Endothelial cell of umbilical vein (primary cell): ENCODE data around the gene CCDC28A. TPM values are rescaled to one million over a fixed set of nuclear protein-coding genes. Genes with fewer than 3 reads are reported as not detected.

Source experiments
- BruUV-seq: library from RNA; stranded (reverse); fragments of 400-500 nt; replicated peaks from 2 replicates; lab custom pipeline; 2021; lab: Mats Ljungman, UMichigan
- CTCF ChIA-PET: fragments of 300-600, 350-600 bp; sonication (Branson Sonifier 250); formaldehyde crosslinking; loops from one replicate; lab custom pipeline; 2021; ENCODE audit warnings: antibody characterized with exemption, inconsistent platforms; lab: Charles Lee
- POLR2A ChIA-PET: fragments of 300-600, 350-600 bp; sonication (Branson Sonifier 250); formaldehyde crosslinking; loops from one replicate; lab custom pipeline; 2021; ENCODE audit warnings: antibody characterized with exemption, inconsistent platforms; lab: Charles Lee
- DNase-seq: peaks from one replicate; pipeline ENCODE4 v3.0.0-alpha.2; 2011; ENCODE audit warnings: low read depth, low spot score
- FAIRE-seq: peaks from 2 replicates; lab custom pipeline; 2011; peaks lifted over from hg19 to GRCh38; lab: Jason Lieb, UNC
- H2AFZ ChIP-seq: 2 replicates; pipeline ENCODE4 v1.6.0; 2012; ENCODE audit warnings: low read depth, low read length, control low read depth, inconsistent platforms
- H3K27ac ChIP-seq: 2 replicates; pipeline ENCODE4 v1.5.1; 2011; ENCODE audit warnings: low read depth, mild to moderate bottlenecking, control low read depth, low read length, moderate library complexity; ENCODE audit not compliant: insufficient read depth
- H3K27me3 ChIP-seq, 2 experiments: 2 replicates each; pipeline versions ENCODE4 v1.6.0 to v1.6.1; 2011; ENCODE audit warnings: low read length in 2 of 2, mixed read lengths in 1 of 2; ENCODE audit not compliant: control insufficient read depth in 2 of 2, insufficient read depth in 2 of 2
- H3K36me3 ChIP-seq, 2 experiments: 2 replicates in 1 of 2; 3 replicates in 1 of 2; pipeline ENCODE4 v1.5.1; 2011; ENCODE audit warnings: low read length in 2 of 2, mild to moderate bottlenecking in 1 of 2, moderate library complexity in 1 of 2; ENCODE audit not compliant: control insufficient read depth in 2 of 2, insufficient read depth in 2 of 2; ENCODE audit errors: extremely low read depth in 1 of 2
- H3K4me1 ChIP-seq: 3 replicates; pipeline ENCODE4 v1.5.1; 2011; ENCODE audit warnings: mild to moderate bottlenecking, low read length; ENCODE audit not compliant: control insufficient read depth, insufficient read depth; ENCODE audit errors: extremely low read depth
- H3K4me2 ChIP-seq: 2 replicates; pipeline ENCODE4 v1.6.1; 2011; ENCODE audit warnings: low read length, control low read depth, mixed read lengths; ENCODE audit not compliant: insufficient read depth
- H3K4me3 ChIP-seq, 3 experiments: fragments of 200-600 bp in 1 of 3; sonication (generic), shearing (Covaris generic) in 1 of 3; replicated peaks in 1 of 3; 2 replicates each; pipeline ENCODE4 v1.5.1; 2011 to 2016; ENCODE audit warnings: control low read depth in 3 of 3, low read length in 3 of 3, mild to moderate bottlenecking in 2 of 3, inconsistent platforms in 1 of 3, low read depth in 1 of 3, moderate library complexity in 1 of 3; ENCODE audit not compliant: insufficient read depth in 1 of 3
- H3K79me2 ChIP-seq: 2 replicates; pipeline ENCODE4 v1.6.0; 2012; ENCODE audit warnings: low read length, inconsistent platforms; ENCODE audit not compliant: control insufficient read depth, insufficient read depth
- H3K9ac ChIP-seq: replicated peaks from 2 replicates; pipeline ENCODE3; 2011; ENCODE audit warnings: low read length, control low read depth; ENCODE audit not compliant: insufficient read depth; ENCODE audit errors: extremely low read depth
- H3K9me1 ChIP-seq: replicated peaks from 3 replicates; pipeline ENCODE4 v1.6.0; 2011; ENCODE audit warnings: mild to moderate bottlenecking, low read length; ENCODE audit not compliant: control insufficient read depth, insufficient read depth; ENCODE audit errors: extremely low read depth
- H3K9me3 ChIP-seq: replicated peaks from 2 replicates; pipeline ENCODE4 v1.5.1; 2012; ENCODE audit warnings: low read length, inconsistent platforms; ENCODE audit not compliant: control insufficient read depth, insufficient read depth
- H4K20me1 ChIP-seq: replicated peaks from 2 replicates; pipeline ENCODE3; 2011; ENCODE audit warnings: mild to moderate bottlenecking, low read length; ENCODE audit not compliant: control insufficient read depth, insufficient read depth; ENCODE audit errors: extremely low read depth
- EZH2 ChIP-seq: IDR thresholded peaks from 2 replicates; pipeline ENCODE4 v1.6.1; 2012; ENCODE audit warnings: borderline replicate concordance, low read depth, mild to moderate bottlenecking, moderate library complexity, low read length, inconsistent platforms; ENCODE audit not compliant: severe bottlenecking
- FOS ChIP-seq: IDR thresholded peaks from 2 replicates; pipeline ENCODE4 v1.6.1; 2011; ENCODE audit warnings: mild to moderate bottlenecking, low read length, moderate library complexity, borderline replicate concordance; ENCODE audit not compliant: insufficient read depth
- GATA2 ChIP-seq: IDR thresholded peaks from 2 replicates; pipeline ENCODE4 v1.7.0; 2011; ENCODE audit warnings: low read depth, mild to moderate bottlenecking, moderate library complexity, mixed read lengths, low read length; ENCODE audit not compliant: insufficient read length, insufficient read depth
- JUN ChIP-seq: IDR thresholded peaks from 2 replicates; pipeline ENCODE4 v1.6.1; 2011; ENCODE audit warnings: borderline replicate concordance, low read depth; ENCODE audit not compliant: insufficient read length, insufficient read depth
- MYC ChIP-seq: IDR thresholded peaks from one replicate; pipeline ENCODE4 v1.6.1; 2011; ENCODE audit warnings: mild to moderate bottlenecking, low read depth, low read length
- POLR2A ChIP-seq: IDR thresholded peaks from 2 replicates; pipeline ENCODE4 v1.6.1; 2012; ENCODE audit warnings: low read depth, mild to moderate bottlenecking, control low read depth, low read length
- POLR2AphosphoS5 ChIP-seq: IDR thresholded peaks from 2 replicates; pipeline ENCODE4 v1.6.1; 2012; ENCODE audit warnings: low read depth, mild to moderate bottlenecking, control low read depth, low read length, moderate library complexity; ENCODE audit not compliant: insufficient read depth
- dilution Hi-C: fragments of 300-500 bp; cut with MboI; formaldehyde crosslinking; loops from one replicate; pipeline ENCODE4 v1.15.0; 2019; ENCODE audit warnings: low sequenced_read_pairs; ENCODE audit not compliant: extremely low pct_ligation_motif_present
- intact Hi-C: fragments of 100-400 bp; cut with micrococcal nuclease; formaldehyde crosslinking; loops from one replicate; pipeline ENCODE4 v1.10.0; 2022
- polyA plus RNA-seq, 4 experiments: library from polyadenylated mRNA; depleted of rRNA in 3 of 4; stranded (reverse) in 3 of 4; unstranded in 1 of 4; fragments of >200 nt; gene quantifications; 2 replicates each; pipeline versions ENCODE4 v1.2.1 to v1.2.3, GENCODE V29; 2011 to 2012; ENCODE audit warnings: missing spikeins in 1 of 4
- total RNA-seq: library from RNA; stranded (reverse); gene quantifications from 2 replicates; pipeline ENCODE4 v1.2.3, GENCODE V29; 2021
- TF ChIP-seq, protein P1 (sequence below): IDR thresholded peaks from 2 replicates; pipeline ENCODE4 v1.6.1; 2011; ENCODE audit not compliant: insufficient read depth, insufficient read length
- TF ChIP-seq, protein P2 (sequence below), 2 donors: IDR thresholded peaks; 1 replicate in 1 of 2; 2 replicates in 1 of 2; pipeline ENCODE4 v1.5.1; 2011; ENCODE audit warnings: low read length in 2 of 2, mild to moderate bottlenecking in 2 of 2, moderate library complexity in 2 of 2, control low read depth in 1 of 2, inconsistent platforms in 1 of 2, low read depth in 1 of 2; ENCODE audit not compliant: insufficient read depth in 1 of 2; ENCODE audit errors: extremely low read depth in 1 of 2

CCDC28A gene
- total and polyA plus RNA-seq, 2 donors (not counting 3 experiments of a cell fraction or from before 2014, with no cell fraction given): 11.1 to 12.8 TPM

DNA sequence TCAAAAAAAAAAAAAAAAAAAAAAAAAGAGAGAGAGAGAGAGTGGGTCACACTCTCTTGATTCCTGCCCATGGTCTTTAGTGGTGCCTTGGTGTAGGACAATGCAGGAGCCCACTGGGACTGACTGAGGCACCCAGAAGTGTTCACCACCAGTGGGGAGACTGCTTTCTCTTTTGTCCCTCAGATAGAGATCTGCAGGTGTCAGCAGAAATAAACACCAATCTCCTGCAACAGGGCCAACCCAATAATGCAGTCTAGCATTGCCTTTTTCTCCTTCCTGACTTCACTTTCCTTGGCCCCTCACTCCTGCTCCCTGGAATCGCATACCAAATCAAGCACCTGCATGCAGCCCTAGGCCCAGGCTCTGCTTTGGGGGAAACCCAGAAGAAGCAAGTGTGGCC is 39.0 kb upstream of the CCDC28A start:
- no peaks in the 10 kb centered on the region for H3K27me3 ChIP-seq
- BruUV-seq: no TSS peak
- H3K9me3 ChIP-seq: no peaks in the 10 kb centered on the region

DNA sequence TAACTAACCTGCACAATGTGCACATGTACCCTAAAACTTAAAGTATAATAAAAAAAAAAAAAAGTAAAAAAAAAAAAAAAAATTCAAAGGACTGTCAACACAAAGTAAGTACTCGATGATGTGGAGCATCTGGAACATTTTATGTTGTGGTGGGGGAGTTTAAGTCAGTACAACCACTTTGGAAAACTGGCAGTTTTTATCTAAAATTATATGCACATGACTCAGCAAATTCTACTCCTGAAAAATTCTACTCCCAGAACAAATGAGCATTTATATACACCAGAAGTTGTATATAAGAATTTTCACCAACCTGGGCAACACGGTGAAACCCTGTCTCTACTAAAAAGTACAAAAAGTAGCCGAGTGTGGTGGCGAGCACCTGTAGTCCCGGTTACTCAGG is 36.9 kb upstream of the CCDC28A start:
- Histone ChIP-seq H2AFZ (no peak overlapping the region), H3K36me3 (no peaks in the 10 kb centered on the region), H3K79me2 (no peaks in the 10 kb centered on the region), H3K9ac (no peak overlapping the region), H3K4me3 (no peak overlapping the region), H3K4me2 (no peak overlapping the region), H3K27me3 (no peaks in the 10 kb centered on the region), H3K9me1 (no peaks in the 10 kb centered on the region), H3K27ac (no peak overlapping the region), H3K4me1 (no peaks in the 10 kb centered on the region), H4K20me1 (no peaks in the 10 kb centered on the region), H3K9me3 (no peaks in the 10 kb centered on the region)
- POLR2A ChIA-PET: no interaction called here
- DNase-seq (no peak), FAIRE-seq (no peak)
- BruUV-seq: no TSS peak
- dilution Hi-C loops: no loop called here
- CTCF ChIA-PET: no interaction called here
- TF ChIP-seq GATA2: no peak
- TF ChIP-seq POLR2AphosphoS5: no peak
- TF ChIP-seq JUN: no peak
- TF ChIP-seq, protein P1, sequence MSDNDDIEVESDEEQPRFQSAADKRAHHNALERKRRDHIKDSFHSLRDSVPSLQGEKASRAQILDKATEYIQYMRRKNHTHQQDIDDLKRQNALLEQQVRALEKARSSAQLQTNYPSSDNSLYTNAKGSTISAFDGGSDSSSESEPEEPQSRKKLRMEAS: no peak
- TF ChIP-seq, protein P2, sequence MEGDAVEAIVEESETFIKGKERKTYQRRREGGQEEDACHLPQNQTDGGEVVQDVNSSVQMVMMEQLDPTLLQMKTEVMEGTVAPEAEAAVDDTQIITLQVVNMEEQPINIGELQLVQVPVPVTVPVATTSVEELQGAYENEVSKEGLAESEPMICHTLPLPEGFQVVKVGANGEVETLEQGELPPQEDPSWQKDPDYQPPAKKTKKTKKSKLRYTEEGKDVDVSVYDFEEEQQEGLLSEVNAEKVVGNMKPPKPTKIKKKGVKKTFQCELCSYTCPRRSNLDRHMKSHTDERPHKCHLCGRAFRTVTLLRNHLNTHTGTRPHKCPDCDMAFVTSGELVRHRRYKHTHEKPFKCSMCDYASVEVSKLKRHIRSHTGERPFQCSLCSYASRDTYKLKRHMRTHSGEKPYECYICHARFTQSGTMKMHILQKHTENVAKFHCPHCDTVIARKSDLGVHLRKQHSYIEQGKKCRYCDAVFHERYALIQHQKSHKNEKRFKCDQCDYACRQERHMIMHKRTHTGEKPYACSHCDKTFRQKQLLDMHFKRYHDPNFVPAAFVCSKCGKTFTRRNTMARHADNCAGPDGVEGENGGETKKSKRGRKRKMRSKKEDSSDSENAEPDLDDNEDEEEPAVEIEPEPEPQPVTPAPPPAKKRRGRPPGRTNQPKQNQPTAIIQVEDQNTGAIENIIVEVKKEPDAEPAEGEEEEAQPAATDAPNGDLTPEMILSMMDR (IDR thresholded peaks at IDR 0.05; ENCODE audit: extremely low read depth in 1 of 2, insufficient read depth in 1 of 2, low read depth in 1 of 2, low read length in 2 of 2): no peak
- TF ChIP-seq FOS: no peak
- no peak for TF ChIP-seq EZH2
- no peak for TF ChIP-seq MYC
- TF ChIP-seq POLR2A: no peak
- intact Hi-C loops: no loop called here

More for the DNA sequence above, 39.0 kb upstream of the CCDC28A start:
- Histone ChIP-seq H4K20me1 (no peaks in the 10 kb centered on the region), H3K4me2 (no peak overlapping the region), H3K9ac (no peak overlapping the region), H3K4me1 (no peaks in the 10 kb centered on the region), H3K9me1 (no peaks in the 10 kb centered on the region), H3K36me3 (no peaks in the 10 kb centered on the region), H3K27ac (no peak overlapping the region), H3K79me2 (no peaks in the 10 kb centered on the region), H3K4me3 (no peak overlapping the region), H2AFZ (no peak overlapping the region)
- CTCF ChIA-PET: interaction anchor here (1.4 to 1.9 kb wide), 3 partner anchors 8 to 32 kb away, joined by 3 to 5 read pairs (median 4); no protein-coding TSS in a partner anchor
- TF ChIP-seq GATA2: peak; percentile 15
- TF ChIP-seq JUN: no peak
- FAIRE-seq: no peak
- intact Hi-C loops: no loop called here
- POLR2A ChIA-PET: no interaction called here
- DNase-seq: no peak
- dilution Hi-C loops: no loop called here
